Left renal cortex interstitium (tissue), 4 donors: ENCODE results near the gene KRTAP10-3. TPM values are rescaled to one million over a fixed set of nuclear protein-coding genes. Genes with fewer than 3 reads are reported as not detected.
"Not testable (repeated sequence)": the region's sequence is repeated elsewhere in the genome, so short reads cannot be mapped to it uniquely, and the experiment has no call there.

Experiments used
- DNase-seq, 4 donors: peaks; one replicate each; pipeline ENCODE4 v3.0.0-alpha.2; 2013; ENCODE audit warnings: low read depth in 4 of 4, low spot score in 2 of 4, missing footprints in 1 of 4
- polyA plus RNA-seq, 4 donors: library from polyadenylated mRNA; unstranded; fragments of 120-200 nt; gene quantifications; one replicate each; pipeline ENCODE4 v1.2.1, GENCODE V29; 2013; ENCODE audit not compliant: insufficient read length in 4 of 4

KRTAP10-3 gene
- polyA plus RNA-seq, 4 donors, result not detected

DNA sequence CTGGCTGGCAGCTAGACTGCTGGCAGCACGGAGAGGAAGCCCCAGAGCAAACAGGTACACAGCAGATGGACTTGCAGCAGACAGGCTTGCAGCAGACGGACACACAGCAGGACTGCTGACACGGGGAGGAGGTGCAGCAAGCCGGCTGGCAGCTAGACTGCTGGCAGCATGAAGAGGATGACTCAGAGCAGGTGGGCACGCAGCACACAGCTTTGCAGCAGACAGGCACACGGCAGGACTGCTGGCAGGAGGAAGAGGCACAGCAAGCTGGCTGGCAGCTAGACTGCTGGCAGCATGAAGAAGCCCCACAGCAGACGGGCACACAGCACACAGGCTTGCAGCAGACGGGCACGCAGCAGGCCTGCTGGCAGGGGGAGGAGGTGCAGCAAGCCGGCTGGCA is 7.8 kb downstream of the KRTAP10-3 start:
- no peak for DNase-seq

- not testable (repeated sequence) for DNase-seq
Observed at GRCh38 chr21:44550285-44550684, 8.3 kb downstream of the KRTAP10-3 start.

- DNase-seq, result no peak
Observed at GRCh38 chr21:44549525-44550211, 8.9 kb downstream of the KRTAP10-3 start.

- DNase-seq, result no peak
Observed at GRCh38 chr21:44548922-44549321, 9.7 kb downstream of the KRTAP10-3 start.

GRCh38 chr21:44548381-44548780 is 10.2 kb downstream of the KRTAP10-3 start:
- DNase-seq, result no peak

GRCh38 chr21:44547656-44548331 is 10.8 kb downstream of the KRTAP10-3 start:
- DNase-seq, result no peak

- no peak for DNase-seq
Observed at GRCh38 chr21:44544566-44544965, 14.0 kb downstream of the KRTAP10-3 start.

DNA sequence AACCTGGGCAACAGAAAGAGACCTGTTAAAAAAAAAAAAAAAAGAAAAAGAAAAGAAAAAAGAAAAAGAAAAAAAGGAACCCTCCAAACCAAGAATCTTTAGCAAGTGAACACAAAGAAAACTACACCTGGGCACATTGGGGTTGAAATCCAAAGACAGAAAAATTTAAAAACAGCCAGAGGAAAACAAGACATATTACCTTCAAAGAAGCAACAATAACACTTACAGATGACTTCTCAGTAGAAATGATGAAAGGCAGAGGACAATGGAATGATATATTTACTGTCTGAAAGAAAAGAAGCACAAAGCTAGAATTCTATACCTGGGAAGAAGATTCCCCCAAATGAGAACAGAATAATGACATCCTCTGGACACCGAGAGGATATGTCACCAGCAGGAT is 15.9 kb downstream of the KRTAP10-3 start:
- DNase-seq, result no peak

GRCh38 chr21:44540741-44541288 is 17.8 kb downstream of the KRTAP10-3 start:
- no peak for DNase-seq

DNA sequence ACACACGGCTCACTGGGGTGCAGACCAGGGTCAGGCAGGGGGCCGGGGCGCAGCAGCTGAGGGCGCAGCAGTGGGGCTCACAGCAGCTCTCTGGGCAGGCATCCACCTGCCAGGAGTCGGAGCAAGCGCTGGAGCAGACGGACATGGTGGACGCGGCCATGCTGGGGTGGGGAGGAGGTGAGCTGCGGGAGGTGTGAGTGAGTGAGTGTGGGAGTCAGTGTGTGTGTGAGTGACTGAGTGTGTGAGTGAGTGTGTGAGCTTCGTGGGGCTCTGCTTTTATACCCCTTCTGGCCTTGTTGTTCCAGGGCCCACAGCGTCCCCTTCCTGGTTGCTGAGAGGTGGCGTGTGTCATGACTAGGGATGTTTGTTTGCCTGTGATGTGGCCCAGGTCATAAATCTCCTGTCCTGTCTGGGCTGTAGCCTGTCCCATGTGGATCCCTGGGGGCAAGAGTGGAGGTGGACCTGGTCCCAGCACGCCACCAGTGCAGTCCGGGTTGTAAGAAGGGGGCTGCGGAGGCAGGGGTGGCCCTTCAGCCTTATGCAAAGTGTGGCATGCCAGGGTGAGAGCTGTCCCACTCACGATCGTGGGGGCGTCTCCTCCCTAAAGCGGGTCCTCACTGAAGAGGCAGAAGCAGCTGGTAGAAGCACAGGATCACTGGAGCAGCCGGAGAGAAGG is 18.5 kb downstream of the KRTAP10-3 start, which contains the start of gene KRTAP10-1:
TSS of gene KRTAP10-1 (minus strand) at position 205 of the 676 bp plus-strand sequence. CDS start at position 160, 45 bp downstream.
- DNase-seq, result no peak

- DNase-seq, result no peak
Observed at GRCh38 chr21:44539046-44539445, 19.5 kb downstream of the KRTAP10-3 start.

GRCh38 chr21:44537930-44538911 is 20.4 kb downstream of the KRTAP10-3 start:
- no peak for DNase-seq

DNA sequence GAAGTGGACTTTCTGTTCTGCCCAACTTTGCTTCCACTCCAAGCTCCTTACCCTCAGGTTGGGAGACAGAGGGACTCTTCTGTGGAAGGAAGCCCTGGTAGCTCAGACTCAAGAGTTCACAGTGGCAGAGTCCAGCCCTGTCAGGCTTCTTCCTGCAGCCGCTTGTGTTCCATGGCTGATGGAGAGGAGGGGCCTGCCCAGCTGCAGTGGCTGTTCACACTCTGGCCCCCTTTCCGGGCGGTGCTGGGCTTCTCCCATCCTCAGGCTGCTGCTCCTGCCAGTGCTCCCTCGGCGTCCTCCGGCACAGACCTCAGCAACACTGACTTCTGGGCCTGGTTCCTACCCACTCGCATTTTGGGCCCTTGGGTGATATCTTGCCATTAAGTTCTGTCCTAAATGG is 22.6 kb downstream of the KRTAP10-3 start:
- DNase-seq, result no peak

DNA sequence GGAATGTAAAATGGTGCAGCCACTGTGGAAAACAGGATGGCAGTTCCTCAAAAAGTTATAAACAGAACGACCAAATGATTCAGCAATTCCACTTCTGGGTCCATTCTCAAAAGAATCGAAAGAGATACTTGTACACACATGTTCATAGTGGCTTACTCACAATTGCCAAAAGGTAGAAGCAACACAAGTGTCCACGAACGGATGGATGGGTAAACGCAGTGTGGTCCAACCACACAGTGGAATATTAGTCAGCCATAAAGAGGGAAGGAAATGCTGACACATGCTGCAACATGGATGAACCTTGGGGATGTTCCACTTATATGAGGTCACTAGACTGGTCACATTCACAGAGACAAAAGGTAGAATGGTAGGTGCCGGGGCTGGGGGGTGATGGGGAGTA is 23.9 kb downstream of the KRTAP10-3 start:
- no peak for DNase-seq

- DNase-seq, result no peak
Observed at GRCh38 chr21:44533891-44534627, 24.5 kb downstream of the KRTAP10-3 start.

GRCh38 chr21:44533121-44533890 is 25.3 kb downstream of the KRTAP10-3 start:
- no peak for DNase-seq

DNA sequence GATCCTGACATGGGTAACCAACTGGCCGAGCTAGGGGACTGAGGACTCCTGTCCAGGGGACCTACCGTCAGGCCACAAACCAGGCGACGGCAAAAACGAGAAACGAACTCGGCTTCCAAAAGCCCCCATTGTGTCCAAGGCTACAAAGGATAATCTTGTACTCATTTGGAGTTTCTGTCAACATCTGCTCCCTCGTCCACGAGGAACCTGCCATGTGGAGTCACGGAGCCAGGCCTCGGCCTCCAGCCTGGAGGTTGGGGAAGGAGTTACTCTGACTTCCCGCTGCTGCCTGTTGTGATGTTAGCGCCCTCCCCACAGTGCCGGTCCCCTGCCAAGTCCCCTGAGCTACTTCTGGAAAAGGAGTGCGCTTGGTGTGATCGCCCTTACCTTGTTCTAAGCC is 25.9 kb downstream of the KRTAP10-3 start:
- no peak for DNase-seq
